ENCODE data around the gene PGGHG. TPM values are rescaled to one million over a fixed set of nuclear protein-coding genes. Genes with fewer than 3 reads are reported as not detected.

The PGGHG gene
- total and polyA plus RNA-seq, 2 of the 13 experiments (the other 11 are each of a cell fraction or from before 2014, with no cell fraction given): 5.9 to 14.8 TPM

DNA sequence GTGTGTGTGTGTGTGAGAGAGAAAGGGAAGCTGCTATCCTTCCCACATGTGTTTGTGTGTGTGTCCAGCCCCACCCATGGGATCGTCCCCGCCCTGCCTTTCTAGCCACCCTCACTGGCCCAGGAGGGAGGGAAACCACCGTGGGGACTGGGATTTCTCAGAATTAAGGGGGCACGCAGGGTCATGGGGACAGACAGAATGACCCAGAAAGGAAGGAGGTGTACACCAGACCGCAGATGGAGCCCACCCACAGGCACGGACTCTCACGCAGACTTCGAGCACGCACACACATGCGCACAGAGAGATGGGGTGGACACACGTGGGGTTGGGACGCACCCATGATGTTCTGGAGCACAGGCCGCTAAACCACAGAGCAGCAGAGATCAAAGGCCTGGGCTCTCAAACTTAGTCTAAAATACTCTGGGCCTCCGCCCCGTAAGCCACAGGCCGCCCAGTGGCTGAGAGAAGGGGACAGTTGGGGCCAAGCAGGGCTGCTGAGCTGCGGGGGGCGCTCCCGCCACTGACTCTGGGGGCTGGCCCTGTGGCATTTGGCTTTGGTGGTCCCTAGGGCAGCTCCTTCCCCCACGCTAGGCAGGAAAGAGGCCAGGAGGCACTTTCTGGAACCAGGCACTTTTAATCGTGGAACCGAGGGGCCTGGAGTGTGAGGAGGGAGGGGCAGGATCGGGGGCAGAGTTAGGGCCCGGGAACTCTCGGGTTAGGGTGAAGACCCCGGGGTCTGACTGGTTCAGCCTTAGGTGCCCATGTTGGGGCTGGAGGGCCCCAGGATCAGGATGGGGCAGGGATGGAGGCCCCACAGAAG is 8.9 kb downstream of the PGGHG start (continued):
- TF ChIP-seq ZNF235 (CRISPR knock-in tag; IDR thresholded peaks at IDR 0.05; ENCODE audit: borderline replicate concordance) (no peak), ZNF563 (CRISPR knock-in tag; IDR thresholded peaks at IDR 0.05) (no peak), FOXM1 (CRISPR knock-in tag; IDR thresholded peaks at IDR 0.05) (no peak), ZKSCAN1 (IDR thresholded peaks at IDR 0.05; ENCODE audit: low read length) (no peak), STAT5B (CRISPR knock-in tag; IDR thresholded peaks at IDR 0.05) (no peak), EP300 (IDR thresholded peaks at IDR 0.05; ENCODE audit: low read depth in 2 of 2, low read length in 2 of 2) (no peak), EP300 (CRISPR knock-in tag; IDR thresholded peaks at IDR 0.05; ENCODE audit: borderline replicate concordance) (no peak), CENPT (CRISPR knock-in tag; IDR thresholded peaks at IDR 0.05; ENCODE audit: low read depth) (no peak)
- TF ChIP-seq, protein P1, sequence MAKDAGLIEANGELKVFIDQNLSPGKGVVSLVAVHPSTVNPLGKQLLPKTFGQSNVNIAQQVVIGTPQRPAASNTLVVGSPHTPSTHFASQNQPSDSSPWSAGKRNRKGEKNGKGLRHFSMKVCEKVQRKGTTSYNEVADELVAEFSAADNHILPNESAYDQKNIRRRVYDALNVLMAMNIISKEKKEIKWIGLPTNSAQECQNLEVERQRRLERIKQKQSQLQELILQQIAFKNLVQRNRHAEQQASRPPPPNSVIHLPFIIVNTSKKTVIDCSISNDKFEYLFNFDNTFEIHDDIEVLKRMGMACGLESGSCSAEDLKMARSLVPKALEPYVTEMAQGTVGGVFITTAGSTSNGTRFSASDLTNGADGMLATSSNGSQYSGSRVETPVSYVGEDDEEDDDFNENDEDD (CRISPR knock-in tag; IDR thresholded peaks at IDR 0.05; ENCODE audit: borderline replicate concordance): no peak

DNA sequence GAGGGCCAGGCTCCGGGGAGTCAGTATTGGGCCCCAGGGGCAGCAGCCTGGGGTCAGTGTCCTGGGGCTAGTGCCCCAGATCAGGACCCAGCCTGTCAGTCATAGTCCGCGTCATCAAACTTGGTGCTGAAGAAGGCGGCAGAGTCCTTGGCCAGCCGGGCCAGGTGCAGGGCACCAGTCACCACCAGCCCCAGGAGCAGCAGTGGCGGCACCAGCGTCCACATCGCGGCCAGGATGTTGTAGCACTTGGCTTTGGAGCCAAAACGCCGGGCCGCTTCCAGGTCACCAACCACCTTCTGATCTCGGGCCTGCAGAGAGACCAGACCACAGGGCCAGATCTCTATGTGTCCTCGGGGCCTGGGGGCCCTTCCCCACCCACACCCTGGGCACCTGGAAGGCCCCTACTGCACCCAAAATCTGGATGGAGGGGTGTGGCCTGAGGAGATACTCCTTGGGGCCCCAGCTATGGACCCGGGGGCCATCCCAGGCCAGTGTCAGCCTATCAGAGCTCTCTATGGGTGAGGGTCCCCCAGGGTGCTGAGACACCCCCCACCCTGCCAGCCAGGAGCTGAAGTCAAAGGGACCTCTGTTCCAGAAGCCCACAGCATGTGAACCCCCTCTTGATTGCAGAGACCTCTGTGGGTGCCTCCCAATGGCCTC is 9.6 kb downstream of the PGGHG start:
- no peak overlapping the region for H3K27ac ChIP-seq (ENCODE audit: extremely low read length, insufficient read depth, low read length)
- peaks cover 35% of the 10 kb centered on the region for H3K4me1 ChIP-seq (ENCODE audit: insufficient read depth, low read length)
- in situ Hi-C loops (cut with HindIII; ENCODE audit: extremely low pct_ligation_motif_present, low pct_unique_long_range_greater_than_20kb): no loop called here
- DNase-seq (ENCODE audit: low spot score) (no peak), ATAC-seq (peak; percentile 30), FAIRE-seq (no peak)
- H3K27me3 ChIP-seq (ENCODE audit: control insufficient read depth in 1 of 2, insufficient read depth in 2 of 2, low read length in 2 of 2): peaks cover 11 to 20% of the 10 kb centered on the region in 2 experiments
- ChIA-PET POLR2A (interaction anchor here (1.5 kb wide), 1 partner anchor 57 kb away, joined by 3 read pairs; no protein-coding TSS in a partner anchor), CTCF (ENCODE audit: low intra/inter-chr PET ratio, low total read pairs) (no interaction called here)
- no peaks in the 10 kb centered on the region for H3K79me2 ChIP-seq (ENCODE audit: insufficient read depth, low read length)
- H3K9me3 ChIP-seq (ENCODE audit: low read length): no peaks in the 10 kb centered on the region
- BruUV-seq (replicated peaks): no TSS peak
- peak overlapping the region in 1 of 3 experiments; percentile 52; a peak in 2 of 6 replicates for H3K4me3 ChIP-seq (replicated peaks in 1 of 3; ENCODE audit: insufficient read depth in 1 of 3, low read depth in 2 of 3, low read length in 3 of 3)
- 0 out of 2 replicates have a peak overlapping the region, but pooled peaks have one; percentile 22 for H3K9ac ChIP-seq (ENCODE audit: insufficient read depth, low read depth, low read length)
- intact Hi-C loops (cut with micrococcal nuclease; ENCODE audit: unreplicated experiment): no loop called here
- no peaks in the 10 kb centered on the region for H4K20me1 ChIP-seq (ENCODE audit: insufficient read depth, low read length)
- no peaks in the 10 kb centered on the region for H3K36me3 ChIP-seq (replicated peaks in 1 of 2; ENCODE audit: control insufficient read depth in 1 of 2, insufficient read depth in 2 of 2, low read length in 2 of 2)
- no peak overlapping the region for H2AFZ ChIP-seq (ENCODE audit: low read length)
- WGBS (ENCODE audit: low lambda C conversion rate): no CpG with 5 or more reads among the region's 15 CpGs
- peak overlapping the region; percentile 67 for H3K4me2 ChIP-seq (ENCODE audit: low read depth, low read length)
- TF ChIP-seq, protein P2, sequence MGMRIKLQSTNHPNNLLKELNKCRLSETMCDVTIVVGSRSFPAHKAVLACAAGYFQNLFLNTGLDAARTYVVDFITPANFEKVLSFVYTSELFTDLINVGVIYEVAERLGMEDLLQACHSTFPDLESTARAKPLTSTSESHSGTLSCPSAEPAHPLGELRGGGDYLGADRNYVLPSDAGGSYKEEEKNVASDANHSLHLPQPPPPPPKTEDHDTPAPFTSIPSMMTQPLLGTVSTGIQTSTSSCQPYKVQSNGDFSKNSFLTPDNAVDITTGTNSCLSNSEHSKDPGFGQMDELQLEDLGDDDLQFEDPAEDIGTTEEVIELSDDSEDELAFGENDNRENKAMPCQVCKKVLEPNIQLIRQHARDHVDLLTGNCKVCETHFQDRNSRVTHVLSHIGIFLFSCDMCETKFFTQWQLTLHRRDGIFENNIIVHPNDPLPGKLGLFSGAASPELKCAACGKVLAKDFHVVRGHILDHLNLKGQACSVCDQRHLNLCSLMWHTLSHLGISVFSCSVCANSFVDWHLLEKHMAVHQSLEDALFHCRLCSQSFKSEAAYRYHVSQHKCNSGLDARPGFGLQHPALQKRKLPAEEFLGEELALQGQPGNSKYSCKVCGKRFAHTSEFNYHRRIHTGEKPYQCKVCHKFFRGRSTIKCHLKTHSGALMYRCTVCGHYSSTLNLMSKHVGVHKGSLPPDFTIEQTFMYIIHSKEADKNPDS (CRISPR knock-in tag; IDR thresholded peaks at IDR 0.05): no peak
- TF ChIP-seq, protein P3, sequence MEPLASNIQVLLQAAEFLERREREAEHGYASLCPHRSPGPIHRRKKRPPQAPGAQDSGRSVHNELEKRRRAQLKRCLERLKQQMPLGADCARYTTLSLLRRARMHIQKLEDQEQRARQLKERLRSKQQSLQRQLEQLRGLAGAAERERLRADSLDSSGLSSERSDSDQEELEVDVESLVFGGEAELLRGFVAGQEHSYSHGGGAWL (CRISPR knock-in tag; IDR thresholded peaks at IDR 0.05): no peak
- TF ChIP-seq ZNF672 (CRISPR knock-in tag; IDR thresholded peaks at IDR 0.05): no peak
